BJ (cell line): Measurements from ENCODE around the gene KCMF1. TPM values are rescaled to one million over a fixed set of nuclear protein-coding genes. Genes with fewer than 3 reads are reported as not detected.

Experiments
- CTCF ChIA-PET: fragments of 350-600 bp; formaldehyde crosslinking; extraction: SDS; loops from one replicate; lab custom pipeline; 2021; ENCODE audit warnings: antibody characterized with exemption, inconsistent platforms; lab: Yijun Ruan, JAX
- POLR2A ChIA-PET: fragments of 300-600 bp; sonication (Branson Sonifier 250); formaldehyde crosslinking; extraction: SDS; loops from one replicate; lab custom pipeline; 2021; ENCODE audit warnings: antibody characterized with exemption; lab: Charles Lee
- DNase-seq: peaks from one replicate; pipeline ENCODE4 v3.0.0-alpha.2; 2011; ENCODE audit warnings: low read depth
- H3K27me3 ChIP-seq: 2 replicates; pipeline ENCODE4 v1.6.0; 2011; ENCODE audit warnings: low read length; ENCODE audit not compliant: control insufficient read depth, insufficient read depth
- H3K36me3 ChIP-seq: 2 replicates; pipeline ENCODE4 v1.5.1; 2011; ENCODE audit warnings: low read length; ENCODE audit not compliant: control insufficient read depth, insufficient read depth
- H3K4me3 ChIP-seq: 2 replicates; pipeline ENCODE4 v1.5.1; 2011; ENCODE audit warnings: low read depth, mild to moderate bottlenecking, control low read depth, low read length
- polyA plus RNA-seq: library from polyadenylated mRNA; depleted of rRNA; stranded (reverse); fragments of >200 nt; gene quantifications from 2 replicates; pipeline ENCODE4 v1.2.3, GENCODE V29; 2011
- TF ChIP-seq, protein P1 (sequence below): IDR thresholded peaks from 2 replicates; pipeline ENCODE4 v1.5.1; 2011; ENCODE audit warnings: low read depth, mild to moderate bottlenecking, control low read depth, inconsistent platforms, low read length, moderate library complexity; ENCODE audit not compliant: insufficient read depth

The KCMF1 gene
- polyA plus RNA-seq, 1 experiment, result 83.3 TPM

DNA sequence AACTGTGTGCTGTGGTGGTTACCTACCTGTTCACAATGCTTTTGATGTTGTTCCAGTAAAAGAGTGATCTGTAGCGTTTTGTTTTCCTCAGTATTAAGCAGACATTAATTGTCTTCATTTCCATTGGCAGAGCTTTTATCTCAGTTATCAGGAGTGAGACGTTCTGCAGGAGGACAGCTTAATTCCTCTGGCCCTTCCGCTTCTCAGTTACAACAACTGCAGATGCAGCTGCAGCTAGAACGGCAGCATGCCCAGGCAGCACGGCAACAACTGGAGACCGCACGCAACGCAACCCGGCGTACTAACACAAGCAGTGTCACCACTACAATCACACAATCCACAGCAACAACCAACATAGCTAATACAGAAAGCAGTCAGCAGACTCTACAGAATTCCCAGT lies 78.3 kb downstream of the KCMF1 start:
- DNase-seq, result no peak
- Histone ChIP-seq H3K27me3 (no peaks in the 10 kb centered on the region), H3K36me3 (peaks cover 12% of the 10 kb centered on the region), H3K4me3 (no peak overlapping the region)
- ChIA-PET POLR2A (interaction anchor here (0.5 kb wide), 1 partner anchor 9 kb away, joined by 4 read pairs; no protein-coding TSS in a partner anchor), CTCF (interaction anchor here (1.0 to 1.2 kb wide), 2 partner anchors 11 to 236 kb away, joined by 3 to 4 read pairs; no protein-coding TSS in a partner anchor)
- TF ChIP-seq, protein P1, sequence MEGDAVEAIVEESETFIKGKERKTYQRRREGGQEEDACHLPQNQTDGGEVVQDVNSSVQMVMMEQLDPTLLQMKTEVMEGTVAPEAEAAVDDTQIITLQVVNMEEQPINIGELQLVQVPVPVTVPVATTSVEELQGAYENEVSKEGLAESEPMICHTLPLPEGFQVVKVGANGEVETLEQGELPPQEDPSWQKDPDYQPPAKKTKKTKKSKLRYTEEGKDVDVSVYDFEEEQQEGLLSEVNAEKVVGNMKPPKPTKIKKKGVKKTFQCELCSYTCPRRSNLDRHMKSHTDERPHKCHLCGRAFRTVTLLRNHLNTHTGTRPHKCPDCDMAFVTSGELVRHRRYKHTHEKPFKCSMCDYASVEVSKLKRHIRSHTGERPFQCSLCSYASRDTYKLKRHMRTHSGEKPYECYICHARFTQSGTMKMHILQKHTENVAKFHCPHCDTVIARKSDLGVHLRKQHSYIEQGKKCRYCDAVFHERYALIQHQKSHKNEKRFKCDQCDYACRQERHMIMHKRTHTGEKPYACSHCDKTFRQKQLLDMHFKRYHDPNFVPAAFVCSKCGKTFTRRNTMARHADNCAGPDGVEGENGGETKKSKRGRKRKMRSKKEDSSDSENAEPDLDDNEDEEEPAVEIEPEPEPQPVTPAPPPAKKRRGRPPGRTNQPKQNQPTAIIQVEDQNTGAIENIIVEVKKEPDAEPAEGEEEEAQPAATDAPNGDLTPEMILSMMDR, result no peak

DNA sequence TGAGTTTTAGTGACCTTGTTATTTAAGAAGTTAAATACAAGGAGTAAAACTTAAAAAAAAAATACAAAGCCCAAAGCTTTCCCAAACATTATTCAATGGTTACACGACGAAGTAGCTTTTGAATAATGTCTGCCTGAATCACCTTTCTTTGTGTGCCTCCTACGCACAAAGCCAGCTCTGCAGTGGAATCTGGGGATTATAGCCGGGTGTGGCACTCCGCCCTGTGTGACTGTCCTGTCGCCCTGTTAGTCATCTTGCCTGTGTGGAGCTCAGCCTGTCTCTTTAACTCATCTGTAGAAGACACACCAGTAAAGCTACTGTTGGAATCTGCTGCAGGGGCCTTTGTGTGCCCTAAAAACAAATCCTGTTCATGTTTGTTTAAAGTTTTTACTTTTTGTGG lies 82.8 kb downstream of the KCMF1 start:
- TF ChIP-seq, protein P1, result no peak
- H3K4me3 ChIP-seq, result no peak overlapping the region
- ChIA-PET CTCF (interaction anchor here (1.3 to 2.3 kb wide), 6 partner anchors 9 to 246 kb away, joined by 3 to 17 read pairs (median 6); partner anchors contain the start of gene TCF7L1), POLR2A (no interaction called here)
- peaks cover 5% of the 10 kb centered on the region for H3K36me3 ChIP-seq
- H3K27me3 ChIP-seq, result no peaks in the 10 kb centered on the region
- DNase-seq, result peak; percentile 24

DNA sequence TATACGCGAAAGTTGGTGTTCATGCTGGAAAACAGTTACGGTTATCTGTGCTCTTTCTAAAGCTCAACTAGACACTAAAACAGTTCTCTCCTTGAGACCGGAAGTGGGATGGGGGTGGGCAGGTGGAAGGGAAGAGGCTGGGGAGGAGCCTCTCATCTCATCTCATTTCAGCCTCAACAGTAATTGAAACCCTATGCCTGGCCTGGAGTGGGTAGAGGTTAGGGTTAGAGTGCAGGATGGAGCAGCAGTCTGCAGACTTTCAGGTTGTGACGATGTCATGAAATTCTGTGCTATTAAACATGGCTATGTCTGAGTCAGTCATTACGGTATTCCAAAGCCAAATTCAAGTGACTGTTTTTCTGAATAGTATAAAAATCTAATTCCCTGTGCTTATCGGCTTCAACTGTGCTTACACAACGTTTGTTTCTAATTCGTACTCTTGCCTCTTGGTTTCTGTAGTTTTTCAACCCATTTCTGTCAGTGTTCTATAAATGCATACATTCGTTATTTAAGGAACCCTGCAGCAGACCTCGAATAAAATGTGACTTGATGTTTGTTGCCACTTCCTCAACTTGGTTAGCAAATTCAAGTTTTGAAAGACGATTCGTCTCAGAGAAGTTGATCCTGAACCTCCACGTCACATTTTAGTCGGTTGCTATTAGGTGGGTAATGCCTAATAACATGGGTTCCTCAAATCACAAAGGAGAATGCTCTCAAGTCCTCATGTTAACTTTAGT lies 86.4 kb downstream of the KCMF1 start:
- TF ChIP-seq, protein P1, result no peak
- no peaks in the 10 kb centered on the region; the same call in 1 of the 2 replicates for H3K36me3 ChIP-seq
- ChIA-PET POLR2A (no interaction called here), CTCF (interaction anchor here (0.5 to 1.6 kb wide), 4 partner anchors 9 to 235 kb away, joined by 3 to 6 read pairs (median 4); no protein-coding TSS in a partner anchor)
- no peaks in the 10 kb centered on the region for H3K27me3 ChIP-seq
- no peak overlapping the region for H3K4me3 ChIP-seq
- no peak for DNase-seq

DNA sequence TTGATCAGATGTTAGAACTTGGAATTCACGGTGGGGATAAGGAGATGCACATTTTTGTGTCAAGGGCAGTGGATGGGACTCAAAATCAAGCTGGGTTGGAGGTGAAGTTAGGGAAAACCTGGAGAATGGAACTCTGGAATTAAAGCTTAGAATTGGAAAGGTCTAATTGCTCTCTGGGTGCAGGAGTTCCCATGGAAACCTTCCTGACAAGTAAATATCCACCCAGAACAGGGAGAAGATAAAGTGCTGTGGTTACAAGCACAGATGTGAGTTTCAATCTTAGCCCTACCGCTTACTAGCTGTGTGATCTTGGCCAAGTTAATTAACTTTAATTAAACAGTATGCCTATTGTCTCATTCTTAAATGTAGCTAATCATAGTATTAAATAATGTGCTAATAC lies 90.9 kb downstream of the KCMF1 start:
- POLR2A ChIA-PET, result no interaction called here
- no peak for DNase-seq
- CTCF ChIA-PET, result interaction anchor here (1.0 to 3.5 kb wide), 4 partner anchors 44 to 238 kb away, joined by 3 to 29 read pairs (median 4); no protein-coding TSS in a partner anchor
- peaks cover 4% of the 10 kb centered on the region; the same call in 1 of the 2 replicates for H3K27me3 ChIP-seq
- H3K4me3 ChIP-seq, result no peak overlapping the region
- H3K36me3 ChIP-seq, result no peaks in the 10 kb centered on the region
- TF ChIP-seq, protein P1, result no peak

DNA sequence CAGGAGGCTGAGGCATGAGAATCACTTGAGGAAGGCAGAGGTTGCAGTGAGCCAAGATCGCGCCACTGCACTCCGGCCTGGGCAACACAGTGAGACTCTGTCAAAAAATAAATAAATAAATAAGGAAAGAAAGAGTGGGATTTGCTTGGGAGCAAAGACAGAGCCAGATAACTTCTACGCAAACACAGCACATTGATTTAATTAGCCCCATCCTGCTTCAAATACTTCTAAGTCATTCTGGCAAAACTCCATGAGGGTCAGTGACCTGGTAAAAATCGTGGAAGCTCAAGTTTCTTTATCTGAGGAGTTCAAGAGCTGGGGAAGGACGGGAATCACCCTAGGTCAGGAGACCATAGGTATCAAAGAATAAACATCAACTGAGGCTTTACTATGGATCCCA lies 91.6 kb downstream of the KCMF1 start:
- Histone ChIP-seq H3K4me3 (no peak overlapping the region), H3K27me3 (peaks cover 4% of the 10 kb centered on the region; the same call in 1 of the 2 replicates), H3K36me3 (no peaks in the 10 kb centered on the region)
- ChIA-PET POLR2A (no interaction called here), CTCF (interaction anchor here (3.5 kb wide), 1 partner anchor 237 kb away, joined by 29 read pairs; no protein-coding TSS in a partner anchor)
- DNase-seq, result peak; percentile 5
- TF ChIP-seq, protein P1, result no peak
